Amniotic epithelial cell (primary cell): ENCODE measurements around the gene ARID5A.

Source experiments
- DNase-seq: peaks from one replicate; pipeline ENCODE4 v3.0.0-alpha.2; 2010; ENCODE audit warnings: low read depth

ARID5A gene

GRCh38 chr2:96528006-96528699 lies 8.4 kb upstream of the ARID5A start:
- DNase-seq: peak; percentile 49

- DNase-seq: no peak
These were observed 7.7 kb upstream of the ARID5A start for GRCh38 chr2:96528700-96529375.

GRCh38 chr2:96529376-96530143 lies 7.0 kb upstream of the ARID5A start:
- no peak for DNase-seq

GRCh38 chr2:96530144-96530430 lies 6.5 kb upstream of the ARID5A start:
- DNase-seq: no peak

GRCh38 chr2:96530474-96531357 lies 5.8 kb upstream of the ARID5A start:
- DNase-seq: no peak

- no peak for DNase-seq
These were observed 5.2 kb upstream of the ARID5A start for GRCh38 chr2:96531366-96531765.

- peak; percentile 99 for DNase-seq
These were observed 4.6 kb upstream of the ARID5A start for GRCh38 chr2:96531872-96532505.

GRCh38 chr2:96532641-96533291 lies 3.8 kb upstream of the ARID5A start:
- DNase-seq: no peak

GRCh38 chr2:96533292-96534073 lies 3.1 kb upstream of the ARID5A start:
- no peak for DNase-seq

GRCh38 chr2:96534141-96534540 lies 2.4 kb upstream of the ARID5A start:
- DNase-seq: no peak

- DNase-seq: no peak
These were observed 1.8 kb upstream of the ARID5A start for GRCh38 chr2:96534701-96535181.

GRCh38 chr2:96535331-96535730 lies 1.2 kb upstream of the ARID5A start:
- no peak for DNase-seq

- peak; percentile 30 for DNase-seq
These were observed 648 bp downstream of the ARID5A start for GRCh38 chr2:96537066-96537733.

- DNase-seq: no peak
These were observed 1.4 kb downstream of the ARID5A start for GRCh38 chr2:96537734-96538486.

GRCh38 chr2:96538487-96539214 lies 2.1 kb downstream of the ARID5A start:
- DNase-seq: no peak

GRCh38 chr2:96539215-96539920 lies 2.8 kb downstream of the ARID5A start:
- DNase-seq: no peak

GRCh38 chr2:96540136-96540535 lies 3.6 kb downstream of the ARID5A start:
- DNase-seq: no peak
